GM12874 (cell line): ENCODE measurements around the gene TTF1.

Experiments
- CTCF ChIP-seq: IDR thresholded peaks from 2 replicates; pipeline ENCODE4 v1.5.1; 2011; ENCODE audit warnings: low read depth, mild to moderate bottlenecking, control low read depth, low read length, moderate library complexity; ENCODE audit not compliant: insufficient read depth

Gene TTF1

GRCh38 chr9:132346177-132346576, 60.5 kb downstream of the TTF1 start:
- TF ChIP-seq CTCF = no peak

- no peak for TF ChIP-seq CTCF
Measured at GRCh38 chr9:132341177-132341840, 65.3 kb downstream of the TTF1 start.

- no peak for TF ChIP-seq CTCF
Measured at GRCh38 chr9:132334364-132334763, 72.3 kb downstream of the TTF1 start.

GRCh38 chr9:132333556-132333955, 73.1 kb downstream of the TTF1 start:
- TF ChIP-seq CTCF = no peak

GRCh38 chr9:132328580-132328979, 78.1 kb downstream of the TTF1 start:
- TF ChIP-seq CTCF = no peak

- TF ChIP-seq CTCF = no peak
Measured at GRCh38 chr9:132327537-132327936, 79.1 kb downstream of the TTF1 start.
